Loucy (cell line): ENCODE results near the gene SPRR3.

Experiments used
- H2AFZ ChIP-seq: fragments of 200-600 bp; sonication (generic); 2 replicates; pipeline ENCODE4 v1.6.0; 2016; ENCODE audit warnings: antibody characterized with exemption, mild to moderate bottlenecking, low read length, moderate library complexity
- H3F3A ChIP-seq: fragments of 200-600 bp; 2 replicates; pipeline ENCODE4 v1.6.0; 2016; ENCODE audit warnings: antibody characterized with exemption, low read depth, mild to moderate bottlenecking
- H3K27me3 ChIP-seq: fragments of 200-600 bp; sonication (generic); 2 replicates; pipeline ENCODE4 v1.6.1; 2014; ENCODE audit warnings: low read length, mild to moderate bottlenecking; ENCODE audit not compliant: insufficient read depth, poor library complexity, severe bottlenecking
- H3K36me3 ChIP-seq: fragments of 200-600 bp; sonication (generic); 2 replicates; pipeline ENCODE4 v1.6.1; 2016; ENCODE audit warnings: low read length; ENCODE audit not compliant: insufficient read depth
- H3K4me1 ChIP-seq: fragments of 200-600 bp; sonication (generic); 2 replicates; pipeline ENCODE4 v1.5.1; 2014; ENCODE audit warnings: low read length, mild to moderate bottlenecking; ENCODE audit not compliant: insufficient read depth, poor library complexity, severe bottlenecking
- H3K4me2 ChIP-seq: fragments of 200-600 bp; sonication (generic); 2 replicates; pipeline ENCODE4 v1.6.0; 2014; ENCODE audit warnings: antibody characterized with exemption, low read length, low read depth, mild to moderate bottlenecking; ENCODE audit not compliant: poor library complexity, severe bottlenecking
- H3K4me3 ChIP-seq: fragments of 200-600 bp; sonication (generic); 2 replicates; pipeline ENCODE4 v1.5.1; 2014; ENCODE audit warnings: low read length, mild to moderate bottlenecking, mixed read lengths; ENCODE audit not compliant: poor library complexity, severe bottlenecking
- H3K79me2 ChIP-seq: fragments of 200-600 bp; sonication (generic); 2 replicates; pipeline ENCODE4 v1.6.1; 2014; ENCODE audit warnings: low read length; ENCODE audit not compliant: insufficient read depth
- H3K9ac ChIP-seq: fragments of 200-600 bp; sonication (generic); 2 replicates; pipeline ENCODE4 v1.6.0; 2014; ENCODE audit warnings: mild to moderate bottlenecking, low read depth, low read length, moderate library complexity; ENCODE audit not compliant: poor library complexity, severe bottlenecking
- H3K9me2 ChIP-seq: fragments of 200-600 bp; sonication (generic); replicated peaks from 2 replicates; pipeline ENCODE4 v1.6.1; 2016; ENCODE audit warnings: low read depth, low read length, mixed read lengths
- H3K9me3 ChIP-seq: fragments of 200-600 bp; sonication (generic); 2 replicates; pipeline ENCODE4 v1.6.1; 2014; ENCODE audit warnings: mild to moderate bottlenecking, antibody characterized with exemption, low read length, low read depth; ENCODE audit not compliant: insufficient read depth
- H4K20me1 ChIP-seq: fragments of 200-600 bp; sonication (generic); 2 replicates; pipeline ENCODE4 v1.6.0; 2014; ENCODE audit warnings: antibody characterized with exemption, low read length, mild to moderate bottlenecking; ENCODE audit not compliant: insufficient read depth, poor library complexity, severe bottlenecking
- CTCF ChIP-seq: fragments of 200-600 bp; sonication (generic); conservative IDR thresholded peaks from 2 replicates; pipeline ENCODE4 v1.5.1; 2014; ENCODE audit warnings: mild to moderate bottlenecking, antibody characterized with exemption, low read length
- EZH2phosphoT487 ChIP-seq: fragments of 200-600 bp; IDR thresholded peaks from 2 replicates; pipeline ENCODE4 v1.6.1; 2018; ENCODE audit warnings: antibody characterized with exemption, mild to moderate bottlenecking, moderate library complexity, borderline replicate concordance

SPRR3 gene

GRCh38 chr1:152957561-152957960 lies 44.0 kb upstream of the SPRR3 start:
- TF ChIP-seq EZH2phosphoT487: no peak
- TF ChIP-seq CTCF: no peak
- Histone ChIP-seq H3K9ac (no peak overlapping the region), H3K36me3 (no peaks in the 10 kb centered on the region), H3K79me2 (no peaks in the 10 kb centered on the region), H4K20me1 (no peaks in the 10 kb centered on the region), H2AFZ (no peak overlapping the region), H3K9me3 (no peaks in the 10 kb centered on the region), H3K27me3 (no peaks in the 10 kb centered on the region), H3K4me3 (no peak overlapping the region), H3K9me2 (no peaks in the 10 kb centered on the region), H3K4me1 (no peaks in the 10 kb centered on the region), H3F3A (no peaks in the 10 kb centered on the region), H3K4me2 (no peak overlapping the region)

- H3K4me3 ChIP-seq: no peak overlapping the region
- H2AFZ ChIP-seq: no peak overlapping the region
- H3K79me2 ChIP-seq: no peaks in the 10 kb centered on the region
- H3K9me2 ChIP-seq: no peaks in the 10 kb centered on the region
- H3K27me3 ChIP-seq: no peaks in the 10 kb centered on the region
- H3K4me2 ChIP-seq: no peak overlapping the region
- H3F3A ChIP-seq: no peaks in the 10 kb centered on the region
- H3K9me3 ChIP-seq: no peaks in the 10 kb centered on the region
- TF ChIP-seq EZH2phosphoT487 (no peak), CTCF (no peak)
- no peaks in the 10 kb centered on the region for H3K4me1 ChIP-seq
- no peak overlapping the region for H3K9ac ChIP-seq
- no peaks in the 10 kb centered on the region for H4K20me1 ChIP-seq
- H3K36me3 ChIP-seq: no peaks in the 10 kb centered on the region
Observed at GRCh38 chr1:152959273-152959672, 42.3 kb upstream of the SPRR3 start.

GRCh38 chr1:152959801-152960451 lies 41.6 kb upstream of the SPRR3 start:
- Histone ChIP-seq H3K4me2 (no peak overlapping the region), H3K4me1 (no peaks in the 10 kb centered on the region), H3K9me3 (no peaks in the 10 kb centered on the region), H3K79me2 (no peaks in the 10 kb centered on the region), H2AFZ (no peak overlapping the region), H3K36me3 (no peaks in the 10 kb centered on the region), H3F3A (no peaks in the 10 kb centered on the region), H3K9me2 (no peaks in the 10 kb centered on the region), H3K27me3 (no peaks in the 10 kb centered on the region), H3K4me3 (no peak overlapping the region), H4K20me1 (no peaks in the 10 kb centered on the region), H3K9ac (no peak overlapping the region)
- TF ChIP-seq CTCF (no peak), EZH2phosphoT487 (no peak)
